Neural progenitor cell (in vitro differentiated cells): Measurements from ENCODE around the gene VPS13D.

Experiments used
- EZH2 ChIP-seq: fragments of 200-600 bp; sonication (generic); IDR thresholded peaks from 2 replicates; pipeline ENCODE4 v1.6.1; 2017; ENCODE audit warnings: antibody characterized with exemption, mild to moderate bottlenecking, moderate library complexity
- EZH2phosphoT487 ChIP-seq: fragments of 200-600 bp; sonication (generic); IDR thresholded peaks from 2 replicates; pipeline ENCODE4 v1.6.1; 2017; ENCODE audit warnings: antibody characterized with exemption
- TF ChIP-seq, protein P1 (sequence below): fragments of 200-600 bp; sonication (generic); IDR thresholded peaks from 2 replicates; pipeline ENCODE4 v1.5.1; 2017; ENCODE audit warnings: antibody characterized with exemption, mild to moderate bottlenecking

DNA sequence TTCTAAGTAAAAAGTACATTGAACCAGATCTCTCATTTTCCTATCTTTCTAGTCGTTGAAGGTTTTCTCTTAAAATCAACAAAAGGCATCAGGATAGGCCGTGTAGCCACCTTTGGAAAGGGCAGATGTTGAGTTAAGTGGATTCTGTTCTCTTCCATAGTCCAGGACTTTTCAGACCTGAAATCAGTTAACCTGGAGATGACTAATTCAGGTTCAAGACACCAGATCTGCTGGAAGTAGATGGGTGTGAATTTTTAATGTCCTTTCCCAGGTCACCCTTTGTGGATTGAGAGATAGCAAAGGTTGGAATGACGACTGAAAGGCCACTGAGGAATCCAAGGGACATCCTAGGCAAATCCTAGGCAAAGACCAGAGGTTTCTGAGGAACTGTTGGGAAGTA lies 215.4 kb downstream of the VPS13D start:
- TF ChIP-seq, protein P1, sequence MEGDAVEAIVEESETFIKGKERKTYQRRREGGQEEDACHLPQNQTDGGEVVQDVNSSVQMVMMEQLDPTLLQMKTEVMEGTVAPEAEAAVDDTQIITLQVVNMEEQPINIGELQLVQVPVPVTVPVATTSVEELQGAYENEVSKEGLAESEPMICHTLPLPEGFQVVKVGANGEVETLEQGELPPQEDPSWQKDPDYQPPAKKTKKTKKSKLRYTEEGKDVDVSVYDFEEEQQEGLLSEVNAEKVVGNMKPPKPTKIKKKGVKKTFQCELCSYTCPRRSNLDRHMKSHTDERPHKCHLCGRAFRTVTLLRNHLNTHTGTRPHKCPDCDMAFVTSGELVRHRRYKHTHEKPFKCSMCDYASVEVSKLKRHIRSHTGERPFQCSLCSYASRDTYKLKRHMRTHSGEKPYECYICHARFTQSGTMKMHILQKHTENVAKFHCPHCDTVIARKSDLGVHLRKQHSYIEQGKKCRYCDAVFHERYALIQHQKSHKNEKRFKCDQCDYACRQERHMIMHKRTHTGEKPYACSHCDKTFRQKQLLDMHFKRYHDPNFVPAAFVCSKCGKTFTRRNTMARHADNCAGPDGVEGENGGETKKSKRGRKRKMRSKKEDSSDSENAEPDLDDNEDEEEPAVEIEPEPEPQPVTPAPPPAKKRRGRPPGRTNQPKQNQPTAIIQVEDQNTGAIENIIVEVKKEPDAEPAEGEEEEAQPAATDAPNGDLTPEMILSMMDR: no peak
- TF ChIP-seq EZH2 (no peak), EZH2phosphoT487 (no peak)
